ENCODE data around the gene KIF4A. TPM values are rescaled to one million over a fixed set of nuclear protein-coding genes. Genes with fewer than 3 reads are reported as not detected.
A peak's percentile ranks its signal among the peaks of the same experiment; 100 is the strongest.

KIF4A gene
- total RNA-seq, 4 donors from 2014 or later: 1.3 to 17.3 (median 4.6) TPM

DNA sequence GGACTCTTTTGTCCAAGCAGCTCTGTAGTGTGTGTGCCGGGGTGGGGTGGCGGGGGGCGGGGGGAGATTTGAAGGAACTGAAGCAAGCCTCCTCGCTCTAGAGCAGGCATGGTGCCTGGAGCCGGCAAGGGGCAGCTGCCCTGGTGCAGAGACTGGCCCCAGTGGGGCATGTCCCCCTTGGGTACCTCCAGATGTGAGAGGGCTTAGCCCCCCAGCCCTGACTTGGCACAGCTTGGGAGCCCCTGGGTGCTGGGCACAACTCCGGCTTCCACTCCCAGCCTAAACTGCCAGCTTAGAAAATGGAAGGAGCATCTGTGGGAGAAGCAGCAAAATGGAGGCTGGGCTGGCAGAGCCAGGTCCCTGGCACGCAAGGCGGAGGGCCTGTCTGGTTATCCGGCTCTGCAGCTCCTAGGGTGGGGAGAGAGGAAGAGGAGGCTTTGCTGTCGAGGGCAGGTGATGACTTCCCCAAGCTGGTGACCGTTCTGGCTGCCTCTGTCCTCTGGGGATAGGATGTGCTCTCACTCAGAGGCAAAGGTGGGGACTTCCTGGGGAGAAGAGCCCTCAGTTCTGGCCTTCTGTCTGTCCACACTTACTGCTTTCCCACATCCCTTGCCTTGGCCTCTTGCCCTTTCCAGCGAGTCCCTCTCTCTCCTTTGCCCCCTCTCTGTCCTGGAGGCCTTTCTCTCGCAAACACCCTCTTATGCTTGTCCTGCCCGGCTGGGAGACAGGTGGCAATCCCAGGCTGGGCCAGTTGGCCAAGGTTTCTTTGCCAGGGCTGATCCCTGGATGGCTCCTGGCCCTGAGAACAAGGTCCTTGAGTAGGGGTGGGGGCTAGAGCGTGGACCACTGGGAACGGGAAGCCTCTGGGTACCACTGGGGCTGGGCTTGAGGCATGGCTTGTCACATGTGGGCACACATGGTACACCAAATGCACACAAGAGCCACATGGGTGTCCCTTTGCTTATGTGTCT is 156.8 kb downstream of the KIF4A start:
- no peaks in the 10 kb centered on the region for H3K36me3 ChIP-seq
- peaks cover 0 to 5% of the 10 kb centered on the region in 2 donors for H3K27me3 ChIP-seq
- H3K9me3 ChIP-seq: no peaks in the 10 kb centered on the region
- H3K27ac ChIP-seq: no peak overlapping the region
- H3K4me1 ChIP-seq: no peaks in the 10 kb centered on the region
- TF ChIP-seq, protein P1, sequence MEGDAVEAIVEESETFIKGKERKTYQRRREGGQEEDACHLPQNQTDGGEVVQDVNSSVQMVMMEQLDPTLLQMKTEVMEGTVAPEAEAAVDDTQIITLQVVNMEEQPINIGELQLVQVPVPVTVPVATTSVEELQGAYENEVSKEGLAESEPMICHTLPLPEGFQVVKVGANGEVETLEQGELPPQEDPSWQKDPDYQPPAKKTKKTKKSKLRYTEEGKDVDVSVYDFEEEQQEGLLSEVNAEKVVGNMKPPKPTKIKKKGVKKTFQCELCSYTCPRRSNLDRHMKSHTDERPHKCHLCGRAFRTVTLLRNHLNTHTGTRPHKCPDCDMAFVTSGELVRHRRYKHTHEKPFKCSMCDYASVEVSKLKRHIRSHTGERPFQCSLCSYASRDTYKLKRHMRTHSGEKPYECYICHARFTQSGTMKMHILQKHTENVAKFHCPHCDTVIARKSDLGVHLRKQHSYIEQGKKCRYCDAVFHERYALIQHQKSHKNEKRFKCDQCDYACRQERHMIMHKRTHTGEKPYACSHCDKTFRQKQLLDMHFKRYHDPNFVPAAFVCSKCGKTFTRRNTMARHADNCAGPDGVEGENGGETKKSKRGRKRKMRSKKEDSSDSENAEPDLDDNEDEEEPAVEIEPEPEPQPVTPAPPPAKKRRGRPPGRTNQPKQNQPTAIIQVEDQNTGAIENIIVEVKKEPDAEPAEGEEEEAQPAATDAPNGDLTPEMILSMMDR (IDR thresholded peaks at IDR 0.05): no peak
- TF ChIP-seq POLR2A (IDR thresholded peaks at IDR 0.05): no peak
- no peak for DNase-seq
- H3K4me3 ChIP-seq: no peak overlapping the region

- H3K4me3 ChIP-seq: no peak overlapping the region
- peaks cover 0 to 13% (median 0%) of the 10 kb centered on the region in 4 donors for H3K4me1 ChIP-seq
- H3K27me3 ChIP-seq: peaks cover 0 to 5% of the 10 kb centered on the region in 2 donors
- H3K9me3 ChIP-seq: no peaks in the 10 kb centered on the region
- no peak for DNase-seq
- TF ChIP-seq POLR2A (IDR thresholded peaks at IDR 0.05): no peak
- TF ChIP-seq, protein P1 (IDR thresholded peaks at IDR 0.05): no peak
- no peak overlapping the region for H3K27ac ChIP-seq
- H3K36me3 ChIP-seq: no peaks in the 10 kb centered on the region
Measured at GRCh38 chrX:70449457-70449966, 159.6 kb downstream of the KIF4A start.

DNA sequence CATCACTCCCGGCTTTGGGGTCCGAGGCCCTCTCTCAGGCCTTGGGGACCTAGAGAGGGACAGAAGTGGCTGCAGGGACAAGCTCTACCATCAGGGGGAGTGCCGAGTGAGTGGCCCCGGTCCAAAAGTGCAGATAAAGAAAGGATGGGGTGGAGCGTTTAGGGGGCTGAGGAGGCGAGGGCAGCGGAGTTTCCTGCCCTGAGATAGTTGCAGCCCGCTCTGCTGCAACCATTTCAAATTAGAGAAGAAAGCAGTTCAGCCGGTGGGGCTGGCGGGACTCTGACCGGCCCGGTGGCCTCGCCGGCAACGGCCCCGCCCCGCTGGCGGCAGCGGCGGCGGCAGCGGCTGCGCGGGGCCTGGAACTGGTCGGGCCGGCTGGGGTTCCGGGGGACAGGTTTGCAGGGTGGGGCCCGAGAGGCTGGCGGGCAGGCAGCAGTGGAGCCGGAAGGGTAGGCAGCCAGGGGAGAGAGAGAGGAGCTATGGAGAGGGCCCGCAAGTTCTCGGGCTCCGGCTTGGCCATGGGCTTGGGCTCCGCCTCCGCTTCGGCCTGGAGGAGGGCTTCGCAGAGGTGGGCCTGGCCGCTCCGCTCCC is 162.3 kb downstream of the KIF4A start:
- Histone ChIP-seq H3K27ac (peak overlapping the region; percentile 46 to 89 (median 67)), H3K9me3 (no peaks in the 10 kb centered on the region), H3K4me1 (peaks cover 0 to 13% (median 0%) of the 10 kb centered on the region in 4 donors), H3K4me3 (peak overlapping the region; percentile 42 to 62 (median 54)), H3K36me3 (no peaks in the 10 kb centered on the region), H3K27me3 (no peaks in the 10 kb centered on the region)
- DNase-seq: peak; percentile 56 to 78 (median 71)
- no peak for TF ChIP-seq POLR2A (IDR thresholded peaks at IDR 0.05)
- TF ChIP-seq, protein P1 (IDR thresholded peaks at IDR 0.05): peak; percentile 30 to 66 (median 57)

GRCh38 chrX:70453024-70453618 is 163.2 kb downstream of the KIF4A start:
- H3K27me3 ChIP-seq: no peaks in the 10 kb centered on the region
- no peaks in the 10 kb centered on the region for H3K9me3 ChIP-seq
- H3K4me3 ChIP-seq: peak overlapping the region in 2 of 4 donors; percentile 60 to 62
- H3K36me3 ChIP-seq: no peaks in the 10 kb centered on the region
- H3K27ac ChIP-seq: peak overlapping the region in 3 of 4 donors; percentile 10 to 89 (median 46)
- peaks cover 0 to 16% (median 0%) of the 10 kb centered on the region in 4 donors for H3K4me1 ChIP-seq
- DNase-seq: peak in 1 of 3 donors; percentile 19
- TF ChIP-seq, protein P1 (IDR thresholded peaks at IDR 0.05): no peak
- no peak for TF ChIP-seq POLR2A (IDR thresholded peaks at IDR 0.05)

Measured in Peyer's patch (tissue), 4 donors.